ENCODE measurements around the gene ODAD2.

Gene ODAD2

GRCh38 chr10:27770181-27770580, 228.7 kb downstream of the ODAD2 start:
- no peak for DNase-seq (ENCODE audit: low read depth)
